GM19035 (cell line): Measurements from ENCODE around the gene VSX2.

Experiments used
- ATAC-seq: cut with Tn5 transposase; IDR thresholded peaks from one replicate; pipeline ENCODE4 v1.9.1; 2021; ENCODE audit not compliant: unreplicated experiment

Gene VSX2

GRCh38 chr14:74238974-74239847, at the start of gene VSX2:
Gene VSX2, plus strand, starts transcription at chr14:74239449. Its CDS starts 113 bp downstream, at chr14:74239562.
- ATAC-seq = no peak

- no peak for ATAC-seq
These were observed 48.2 kb upstream of the VSX2 start for GRCh38 chr14:74190927-74191575.

GRCh38 chr14:74194506-74195274, 44.6 kb upstream of the VSX2 start:
- no peak for ATAC-seq

GRCh38 chr14:74195623-74196022, 43.6 kb upstream of the VSX2 start:
- ATAC-seq = no peak

GRCh38 chr14:74198441-74199234, 40.6 kb upstream of the VSX2 start:
- ATAC-seq = no peak

GRCh38 chr14:74202113-74202512, 37.1 kb upstream of the VSX2 start:
- no peak for ATAC-seq

- no peak for ATAC-seq
These were observed 35.6 kb upstream of the VSX2 start for GRCh38 chr14:74203639-74204038.

- no peak for ATAC-seq
These were observed 34.8 kb upstream of the VSX2 start for GRCh38 chr14:74204491-74204890.

- ATAC-seq = no peak
These were observed 33.4 kb upstream of the VSX2 start for GRCh38 chr14:74205882-74206281.

- ATAC-seq = no peak
These were observed 31.3 kb upstream of the VSX2 start for GRCh38 chr14:74207943-74208342.

GRCh38 chr14:74208642-74209041, 30.6 kb upstream of the VSX2 start:
- no peak for ATAC-seq

GRCh38 chr14:74211945-74212580, 27.2 kb upstream of the VSX2 start:
- ATAC-seq = no peak

GRCh38 chr14:74213907-74214803, 25.1 kb upstream of the VSX2 start:
- ATAC-seq = no peak

GRCh38 chr14:74216671-74217070, 22.6 kb upstream of the VSX2 start:
- no peak for ATAC-seq

GRCh38 chr14:74217672-74218448, 21.4 kb upstream of the VSX2 start:
- ATAC-seq = no peak

GRCh38 chr14:74218462-74218861, 20.8 kb upstream of the VSX2 start:
- ATAC-seq = no peak

GRCh38 chr14:74219277-74220205, 19.7 kb upstream of the VSX2 start:
- ATAC-seq = no peak
